ENCODE data around the gene PPP1R3E. TPM values are rescaled to one million over a fixed set of nuclear protein-coding genes. Genes with fewer than 3 reads are reported as not detected.
"Not testable (repeated sequence)": the region's sequence is repeated elsewhere in the genome, so short reads cannot be mapped to it uniquely, and the experiment has no call there.

PPP1R3E gene
- total RNA-seq: 1.7 and 2.6 TPM in 2 replicates

- DNase-seq: peak; percentile 64
Observed at GRCh38 chr14:23302290-23303225, at the start of gene PPP1R3E. Gene PPP1R3E (minus strand): TSS chr14:23302859. CDS start chr14:23302576, 283 bp downstream.

- DNase-seq: no peak
Observed at GRCh38 chr14:23351681-23352505, 49.2 kb upstream of the PPP1R3E start.

- no peak for DNase-seq
Observed at GRCh38 chr14:23349156-23349845, 46.6 kb upstream of the PPP1R3E start.

- no peak for DNase-seq
Observed at GRCh38 chr14:23348297-23348655, 45.6 kb upstream of the PPP1R3E start.

- DNase-seq: no peak
Observed at GRCh38 chr14:23347406-23348296, 45.0 kb upstream of the PPP1R3E start.

GRCh38 chr14:23346693-23347405 is 44.2 kb upstream of the PPP1R3E start:
- DNase-seq: no peak

GRCh38 chr14:23345987-23346692 is 43.5 kb upstream of the PPP1R3E start:
- no peak for DNase-seq

GRCh38 chr14:23344481-23344880 is 41.8 kb upstream of the PPP1R3E start:
- no peak for DNase-seq

- no peak for DNase-seq
Observed at GRCh38 chr14:23339506-23340268, 37.0 kb upstream of the PPP1R3E start.

- no peak for DNase-seq
Observed at GRCh38 chr14:23335623-23336022, 33.0 kb upstream of the PPP1R3E start.

- peak; percentile 87 for DNase-seq
Observed at GRCh38 chr14:23327947-23328744, 25.5 kb upstream of the PPP1R3E start.

- no peak for DNase-seq
Observed at GRCh38 chr14:23326491-23327332, 24.1 kb upstream of the PPP1R3E start.

- not testable (repeated sequence) for DNase-seq
Observed at GRCh38 chr14:23325746-23326145, 23.1 kb upstream of the PPP1R3E start.

GRCh38 chr14:23324993-23325392 is 22.3 kb upstream of the PPP1R3E start:
- DNase-seq: no peak

GRCh38 chr14:23324455-23324846 is 21.8 kb upstream of the PPP1R3E start:
- DNase-seq: no peak

GRCh38 chr14:23323838-23324454 is 21.3 kb upstream of the PPP1R3E start:
- DNase-seq: no peak

Measured in dermis blood vessel endothelial cell (primary cell).